ENCODE data around the gene ZNF497.

Gene ZNF497

DNA sequence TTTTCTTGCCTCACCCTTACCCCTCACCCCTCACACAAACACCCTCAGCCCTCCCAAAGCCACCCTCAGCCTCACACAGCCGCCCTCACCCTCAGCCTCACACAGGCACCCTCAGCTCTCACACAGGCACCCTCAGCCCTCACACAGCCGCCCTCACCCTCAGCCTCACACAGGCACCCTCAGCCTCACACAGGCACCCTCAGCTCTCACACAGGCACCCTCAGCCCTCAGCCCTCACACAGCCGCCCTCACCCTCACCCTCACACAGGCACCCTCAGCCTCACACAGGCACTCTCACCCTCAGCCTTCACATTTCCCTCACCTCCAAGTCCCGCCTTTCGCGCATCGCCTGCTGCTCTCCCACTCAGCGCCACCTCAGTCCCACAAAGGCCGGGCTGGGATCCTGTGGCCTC lies 36.0 kb downstream of the ZNF497 start:
- peaks cover 7% of the 10 kb centered on the region; the same call in 1 of the 2 replicates for H3K4me1 ChIP-seq (ENCODE audit: low read length)
- H2AFZ ChIP-seq (ENCODE audit: low read length) = peak overlapping the region; percentile 95
- no peaks in the 10 kb centered on the region for H3K9me2 ChIP-seq (replicated peaks; ENCODE audit: insufficient read depth, low read length)
- no peaks in the 10 kb centered on the region for H3K36me3 ChIP-seq (replicated peaks; ENCODE audit: insufficient read depth, low read length)
- peaks cover 10% of the 10 kb centered on the region for H3K79me2 ChIP-seq (ENCODE audit: low read length)
- H3K27me3 ChIP-seq (replicated peaks; ENCODE audit: insufficient read depth, low read length) = no peaks in the 10 kb centered on the region
- DNase-seq = no peak
- H3F3A ChIP-seq (ENCODE audit: insufficient read depth, low read length) = no peaks in the 10 kb centered on the region
- no peaks in the 10 kb centered on the region for H4K20me1 ChIP-seq (ENCODE audit: insufficient read depth, low read length)
- H3K4me3 ChIP-seq (ENCODE audit: low read length) = peak overlapping the region; percentile 90
- peak overlapping the region; percentile 88; the same call in 1 of the 2 replicates for H3K9ac ChIP-seq (ENCODE audit: low read length)
- peak overlapping the region; percentile 62 for H3K4me2 ChIP-seq (ENCODE audit: low read depth, low read length)
- H3K9me3 ChIP-seq (replicated peaks; ENCODE audit: insufficient read depth, low read length) = no peaks in the 10 kb centered on the region
- TF ChIP-seq EZH2phosphoT487 (IDR thresholded peaks at IDR 0.05; ENCODE audit: low read length) (no peak), EZH2 (optimal IDR thresholded peaks at IDR 0.05; ENCODE audit: low read depth, low read length) (no peak)
- TF ChIP-seq, protein P1, sequence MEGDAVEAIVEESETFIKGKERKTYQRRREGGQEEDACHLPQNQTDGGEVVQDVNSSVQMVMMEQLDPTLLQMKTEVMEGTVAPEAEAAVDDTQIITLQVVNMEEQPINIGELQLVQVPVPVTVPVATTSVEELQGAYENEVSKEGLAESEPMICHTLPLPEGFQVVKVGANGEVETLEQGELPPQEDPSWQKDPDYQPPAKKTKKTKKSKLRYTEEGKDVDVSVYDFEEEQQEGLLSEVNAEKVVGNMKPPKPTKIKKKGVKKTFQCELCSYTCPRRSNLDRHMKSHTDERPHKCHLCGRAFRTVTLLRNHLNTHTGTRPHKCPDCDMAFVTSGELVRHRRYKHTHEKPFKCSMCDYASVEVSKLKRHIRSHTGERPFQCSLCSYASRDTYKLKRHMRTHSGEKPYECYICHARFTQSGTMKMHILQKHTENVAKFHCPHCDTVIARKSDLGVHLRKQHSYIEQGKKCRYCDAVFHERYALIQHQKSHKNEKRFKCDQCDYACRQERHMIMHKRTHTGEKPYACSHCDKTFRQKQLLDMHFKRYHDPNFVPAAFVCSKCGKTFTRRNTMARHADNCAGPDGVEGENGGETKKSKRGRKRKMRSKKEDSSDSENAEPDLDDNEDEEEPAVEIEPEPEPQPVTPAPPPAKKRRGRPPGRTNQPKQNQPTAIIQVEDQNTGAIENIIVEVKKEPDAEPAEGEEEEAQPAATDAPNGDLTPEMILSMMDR (IDR thresholded peaks at IDR 0.05; ENCODE audit: low read length) = no peak
- H3K27ac ChIP-seq (ENCODE audit: low read length) = no peak overlapping the region

DNA sequence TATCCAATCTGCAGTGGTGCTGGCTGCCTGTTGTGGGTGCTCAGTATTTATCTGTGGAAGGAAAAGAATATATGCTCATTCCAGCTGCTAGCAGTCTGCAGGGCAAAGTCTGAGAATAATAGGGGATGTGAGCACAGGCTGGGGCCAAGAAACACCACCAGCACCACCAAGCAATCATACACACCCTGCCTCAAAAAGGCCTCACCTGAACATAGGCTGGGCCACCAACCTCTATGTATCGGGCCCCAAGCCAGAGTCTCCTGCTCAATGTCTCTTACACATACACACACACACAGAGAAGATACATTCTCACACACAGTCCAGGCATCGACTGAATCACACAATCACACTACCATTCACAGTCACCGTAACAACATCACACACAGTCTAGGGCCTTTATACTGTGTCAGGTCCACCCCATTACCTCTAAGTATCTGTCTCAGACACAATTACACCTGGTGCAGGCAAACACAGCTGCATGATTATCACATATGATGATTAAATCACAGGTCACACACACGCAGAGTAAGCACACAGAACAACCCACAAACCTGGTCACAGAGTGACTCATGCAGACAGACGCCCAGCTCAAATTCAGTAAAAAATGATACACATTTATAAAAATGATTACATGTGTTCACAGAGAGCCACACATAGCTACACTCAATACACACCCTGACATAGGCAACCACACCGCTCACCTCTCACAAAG lies 37.1 kb downstream of the ZNF497 start:
- Histone ChIP-seq H3K4me1 (ENCODE audit: low read length) (peaks cover 7% of the 10 kb centered on the region; the same call in 1 of the 2 replicates), H3K9me2 (replicated peaks; ENCODE audit: insufficient read depth, low read length) (no peaks in the 10 kb centered on the region), H4K20me1 (ENCODE audit: insufficient read depth, low read length) (no peaks in the 10 kb centered on the region), H3K79me2 (ENCODE audit: low read length) (peaks cover 10% of the 10 kb centered on the region), H3K4me2 (ENCODE audit: low read depth, low read length) (peak overlapping the region; percentile 62; the same call in 1 of the 2 replicates), H2AFZ (ENCODE audit: low read length) (no peak overlapping the region), H3K27ac (ENCODE audit: low read length) (no peak overlapping the region), H3K4me3 (ENCODE audit: low read length) (peak overlapping the region; percentile 90; the same call in 1 of the 2 replicates), H3K27me3 (replicated peaks; ENCODE audit: insufficient read depth, low read length) (no peaks in the 10 kb centered on the region), H3K9ac (ENCODE audit: low read length) (no peak overlapping the region), H3K36me3 (replicated peaks; ENCODE audit: insufficient read depth, low read length) (no peaks in the 10 kb centered on the region), H3K9me3 (replicated peaks; ENCODE audit: insufficient read depth, low read length) (no peaks in the 10 kb centered on the region), H3F3A (ENCODE audit: insufficient read depth, low read length) (no peaks in the 10 kb centered on the region)
- TF ChIP-seq EZH2phosphoT487 (IDR thresholded peaks at IDR 0.05; ENCODE audit: low read length) = no peak
- no peak for TF ChIP-seq EZH2 (optimal IDR thresholded peaks at IDR 0.05; ENCODE audit: low read depth, low read length)
- TF ChIP-seq, protein P1 (IDR thresholded peaks at IDR 0.05; ENCODE audit: low read length) = no peak
- DNase-seq = no peak

DNA sequence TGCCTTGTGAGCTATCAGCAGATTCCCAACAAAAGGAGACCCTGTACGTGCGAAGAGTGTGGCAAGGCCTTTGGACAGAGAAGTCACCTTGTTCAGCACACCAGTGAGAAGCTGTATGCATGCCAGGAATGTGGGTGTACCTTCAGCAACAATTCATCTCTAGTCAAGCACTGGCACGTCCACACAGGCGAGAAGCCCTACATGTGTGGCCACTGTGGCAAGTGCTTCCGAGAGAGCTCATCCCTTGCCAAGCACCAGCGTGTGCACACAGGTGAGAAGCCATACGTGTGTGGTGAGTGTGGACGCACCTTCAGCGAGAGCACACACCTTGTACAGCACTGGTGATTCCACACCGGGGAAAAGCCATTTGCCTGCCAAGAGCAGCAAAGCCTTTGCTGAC lies 43.3 kb downstream of the ZNF497 start:
- no peaks in the 10 kb centered on the region for H3K9me2 ChIP-seq (replicated peaks; ENCODE audit: insufficient read depth, low read length)
- no peaks in the 10 kb centered on the region for H3K27me3 ChIP-seq (replicated peaks; ENCODE audit: insufficient read depth, low read length)
- H3F3A ChIP-seq (ENCODE audit: insufficient read depth, low read length) = no peaks in the 10 kb centered on the region
- H2AFZ ChIP-seq (ENCODE audit: low read length) = no peak overlapping the region
- H3K4me3 ChIP-seq (ENCODE audit: low read length) = no peak overlapping the region
- no peaks in the 10 kb centered on the region for H3K36me3 ChIP-seq (replicated peaks; ENCODE audit: insufficient read depth, low read length)
- TF ChIP-seq EZH2 (optimal IDR thresholded peaks at IDR 0.05; ENCODE audit: low read depth, low read length) (no peak), EZH2phosphoT487 (IDR thresholded peaks at IDR 0.05; ENCODE audit: low read length) (no peak)
- TF ChIP-seq, protein P1 (IDR thresholded peaks at IDR 0.05; ENCODE audit: low read length) = no peak
- DNase-seq = no peak
- H4K20me1 ChIP-seq (ENCODE audit: insufficient read depth, low read length) = no peaks in the 10 kb centered on the region
- no peak overlapping the region for H3K4me2 ChIP-seq (ENCODE audit: low read depth, low read length)
- no peaks in the 10 kb centered on the region for H3K79me2 ChIP-seq (ENCODE audit: low read length)
- no peak overlapping the region for H3K27ac ChIP-seq (ENCODE audit: low read length)
- H3K9me3 ChIP-seq (replicated peaks; ENCODE audit: insufficient read depth, low read length) = no peaks in the 10 kb centered on the region
- H3K9ac ChIP-seq (ENCODE audit: low read length) = no peak overlapping the region
- no peaks in the 10 kb centered on the region for H3K4me1 ChIP-seq (ENCODE audit: low read length)

Data from MM.1S (cell line).